Left ventricle myocardium inferior (tissue), 1 donor: ENCODE results near the gene DHTKD1. TPM values are rescaled to one million over a fixed set of nuclear protein-coding genes. Genes with fewer than 3 reads are reported as not detected.
"Not testable (repeated sequence)": the region's sequence is repeated elsewhere in the genome, so short reads cannot be mapped to it uniquely, and the experiment has no call there.

Source experiments
- DNase-seq: peaks from one replicate; pipeline ENCODE4 v3.0.0-alpha.2; 2020
- H3K27ac ChIP-seq: fragments of 200-600 bp; replicated peaks from 2 replicates; pipeline ENCODE4 v1.8.0; 2021
- H3K27me3 ChIP-seq: fragments of 200-600 bp; 2 replicates; pipeline ENCODE4 v1.8.0; 2021; ENCODE audit warnings: low read depth
- H3K36me3 ChIP-seq: fragments of 200-600 bp; 2 replicates; pipeline ENCODE4 v1.8.0; 2021
- H3K4me1 ChIP-seq: fragments of 200-600 bp; 2 replicates; pipeline ENCODE4 v1.8.0; 2021
- H3K4me3 ChIP-seq: fragments of 200-600 bp; 2 replicates; pipeline ENCODE4 v1.8.0; 2021; ENCODE audit warnings: mild to moderate bottlenecking, moderate library complexity
- H3K9me3 ChIP-seq: fragments of 200-600 bp; replicated peaks from 2 replicates; pipeline ENCODE4 v1.8.0; 2021
- CTCF ChIP-seq: fragments of 200-600 bp; IDR thresholded peaks from 2 replicates; pipeline ENCODE4 v1.8.0; 2021; ENCODE audit warnings: antibody characterized with exemption, mild to moderate bottlenecking, borderline replicate concordance
- intact Hi-C: fragments of 100-400 bp; cut with micrococcal nuclease; formaldehyde crosslinking; loops from one replicate; pipeline ENCODE4 v1.11.0; 2022
- microRNA-seq: library from miRNA; unstranded; fragments of <30 nt; microRNA quantifications from one replicate; pipeline ENCODE4 v1.2.0, GENCODE V29; 2020
- total RNA-seq: library from RNA; stranded (reverse); fragmentation: NEBNext Ultra II Directional; extraction: Animal tissue kit (Norgen Biotek cat#: 25700); gene quantifications from one replicate; pipeline ENCODE4 v1.2.1, GENCODE V29; 2021
- donor health status: DM: no; HTN: yes; CAD: no; lungs with severe emphysema.

DHTKD1 gene
- total RNA-seq, 1 donor from 2014 or later = 31.7 TPM

- intact Hi-C loops = no loop called here
- TF ChIP-seq CTCF = no peak
- no peaks in the 10 kb centered on the region for H3K27me3 ChIP-seq
Measured at GRCh38 chr10:12162927-12163326, 94.2 kb downstream of the DHTKD1 start.

GRCh38 chr10:12164085-12164484 lies 95.3 kb downstream of the DHTKD1 start:
- no peaks in the 10 kb centered on the region for H3K9me3 ChIP-seq
- no peaks in the 10 kb centered on the region for H3K4me1 ChIP-seq
- H3K27me3 ChIP-seq = no peaks in the 10 kb centered on the region
- no peak overlapping the region for H3K27ac ChIP-seq
- TF ChIP-seq CTCF = no peak
- no peak for DNase-seq
- peaks cover 79% of the 10 kb centered on the region for H3K36me3 ChIP-seq
- H3K4me3 ChIP-seq = no peak overlapping the region
- intact Hi-C loops = no loop called here

More at GRCh38 chr10:12162927-12163326, 94.2 kb downstream of the DHTKD1 start:
- H3K4me1 ChIP-seq = no peaks in the 10 kb centered on the region
- H3K4me3 ChIP-seq = no peak overlapping the region
- H3K27ac ChIP-seq = no peak overlapping the region
- peaks cover 79% of the 10 kb centered on the region for H3K36me3 ChIP-seq
- no peak for DNase-seq
- no peaks in the 10 kb centered on the region for H3K9me3 ChIP-seq

GRCh38 chr10:12165036-12165435 lies 96.3 kb downstream of the DHTKD1 start:
- H3K27ac ChIP-seq = no peak overlapping the region
- intact Hi-C loops = no loop called here
- H3K9me3 ChIP-seq = no peaks in the 10 kb centered on the region
- H3K27me3 ChIP-seq = no peaks in the 10 kb centered on the region
- no peak for DNase-seq
- H3K4me3 ChIP-seq = no peak overlapping the region
- no peak for TF ChIP-seq CTCF
- no peaks in the 10 kb centered on the region for H3K4me1 ChIP-seq
- peaks cover 85% of the 10 kb centered on the region for H3K36me3 ChIP-seq

GRCh38 chr10:12165999-12166775 lies 97.4 kb downstream of the DHTKD1 start:
- no peak overlapping the region for H3K4me3 ChIP-seq
- TF ChIP-seq CTCF = no peak
- peaks cover 90% of the 10 kb centered on the region for H3K36me3 ChIP-seq
- no peaks in the 10 kb centered on the region for H3K27me3 ChIP-seq
- no peaks in the 10 kb centered on the region for H3K9me3 ChIP-seq
- DNase-seq = no peak
- intact Hi-C loops = no loop called here
- no peaks in the 10 kb centered on the region for H3K4me1 ChIP-seq
- peak overlapping the region; percentile 25 for H3K27ac ChIP-seq

- H3K4me1 ChIP-seq, intact Hi-C loops, DNase-seq, H3K27me3 ChIP-seq, H3K27ac ChIP-seq, H3K9me3 ChIP-seq, H3K4me3 ChIP-seq: not testable (repeated sequence)
- peaks cover 100% of the 10 kb centered on the region for H3K36me3 ChIP-seq
Measured at GRCh38 chr10:12171512-12171911, 102.8 kb downstream of the DHTKD1 start.

Small RNA genes lying within 50 kb of the gene (microRNA-seq; reads per million reads assigned to microRNA genes)
- not detected for gene MIR548AK

Other genes with a start within 250 kb of the DHTKD1 start
- gene PROSER2, start 245.6 kb upstream of the DHTKD1 start, total RNA-seq = 0.52 TPM
- gene UPF2, start 26.1 kb upstream of the DHTKD1 start, total RNA-seq = 17.3 TPM
- 11.9 TPM for gene SEC61A2, start 60.7 kb downstream of the DHTKD1 start, total RNA-seq
- 8.6 TPM for gene NUDT5, start 126.9 kb downstream of the DHTKD1 start, total RNA-seq
- gene CDC123, start 127.2 kb downstream of the DHTKD1 start, total RNA-seq = 41.8 TPM